H9 (cell line): Measurements from ENCODE around the gene SEMA6A. TPM values are rescaled to one million over a fixed set of nuclear protein-coding genes. Genes with fewer than 3 reads are reported as not detected.

Source experiments
- DNase-seq: peaks from one replicate; pipeline ENCODE4 v3.0.0-alpha.2; 2017
- H2AFZ ChIP-seq: one replicate; pipeline ENCODE4 v1.6.1; 2013; ENCODE audit warnings: mild to moderate bottlenecking, low read length, control low read depth, moderate library complexity
- H2AK5ac ChIP-seq: 2 replicates; pipeline ENCODE4 v1.6.1; 2013; ENCODE audit warnings: low read length, control low read depth, mixed read lengths; ENCODE audit not compliant: insufficient read length
- H2BK120ac ChIP-seq: one replicate; pipeline ENCODE4 v1.6.1; 2013; ENCODE audit warnings: low read depth, mild to moderate bottlenecking, low read length, control low read depth, inconsistent platforms; ENCODE audit not compliant: poor library complexity, severe bottlenecking
- H2BK12ac ChIP-seq: 2 replicates; pipeline ENCODE4 v1.6.1; 2013; ENCODE audit warnings: low read length, control low read depth, mixed read lengths, low read depth; ENCODE audit not compliant: insufficient read length
- H2BK15ac ChIP-seq: 2 replicates; pipeline ENCODE4 v1.6.1; 2013; ENCODE audit warnings: low read depth, low read length, control low read depth
- H2BK20ac ChIP-seq: one replicate; pipeline ENCODE4 v1.6.1; 2013; ENCODE audit warnings: low read depth, mild to moderate bottlenecking, low read length, control low read depth, inconsistent platforms; ENCODE audit not compliant: poor library complexity, severe bottlenecking
- H2BK5ac ChIP-seq: 2 replicates; pipeline ENCODE4 v1.6.1; 2013; ENCODE audit warnings: low read length, control low read depth, mixed read lengths; ENCODE audit not compliant: insufficient read length
- H3K14ac ChIP-seq: 2 replicates; pipeline ENCODE4 v1.6.1; 2013; ENCODE audit warnings: low read length, control low read depth; ENCODE audit not compliant: insufficient read depth
- H3K18ac ChIP-seq: 2 replicates; pipeline ENCODE4 v1.6.1; 2013; ENCODE audit warnings: low read depth, mild to moderate bottlenecking, mixed read lengths, low read length, control low read depth; ENCODE audit not compliant: insufficient read length
- H3K23ac ChIP-seq: 2 replicates; pipeline ENCODE4 v1.6.1; 2013; ENCODE audit warnings: low read length, control low read depth, mixed read lengths, low read depth; ENCODE audit not compliant: insufficient read length
- H3K23me2 ChIP-seq: 2 replicates; pipeline ENCODE4 v1.6.1; 2013; ENCODE audit warnings: low read depth, mild to moderate bottlenecking, mixed read lengths, low read length, control low read depth; ENCODE audit not compliant: insufficient read length, poor library complexity, severe bottlenecking
- H3K27ac ChIP-seq: 2 replicates; pipeline ENCODE4 v1.5.1; 2013; ENCODE audit warnings: low read length, control low read depth, mixed read lengths, low read depth; ENCODE audit not compliant: insufficient read length
- H3K27me3 ChIP-seq: 2 replicates; pipeline ENCODE4 v1.6.1; 2013; ENCODE audit warnings: low read length, control low read depth, inconsistent platforms; ENCODE audit not compliant: insufficient read depth
- H3K4ac ChIP-seq: 2 replicates; pipeline ENCODE4 v1.6.1; 2013; ENCODE audit warnings: low read depth, mild to moderate bottlenecking, control low read depth, inconsistent platforms, low read length, moderate library complexity
- H3K4me1 ChIP-seq: 2 replicates; pipeline ENCODE4 v1.6.1; 2013; ENCODE audit warnings: low read length, control low read depth, inconsistent platforms; ENCODE audit not compliant: insufficient read depth
- H3K4me2 ChIP-seq: 2 replicates; pipeline ENCODE4 v1.6.1; 2013; ENCODE audit warnings: low read length, control low read depth, mixed read lengths; ENCODE audit not compliant: insufficient read length, insufficient read depth
- H3K56ac ChIP-seq: 2 replicates; pipeline ENCODE4 v1.6.1; 2013; ENCODE audit warnings: low read depth, mild to moderate bottlenecking, mixed read lengths, low read length, control low read depth; ENCODE audit not compliant: insufficient read length
- H3K79me1 ChIP-seq: 2 replicates; pipeline ENCODE4 v1.6.1; 2013; ENCODE audit warnings: low read depth, mild to moderate bottlenecking, moderate library complexity, low read length, control low read depth, inconsistent platforms; ENCODE audit not compliant: insufficient read depth, poor library complexity, severe bottlenecking
- H3K79me2 ChIP-seq: 2 replicates; pipeline ENCODE4 v1.6.1; 2013; ENCODE audit warnings: low read length, control low read depth, inconsistent platforms; ENCODE audit not compliant: insufficient read depth
- H3K9ac ChIP-seq: 2 replicates; pipeline ENCODE4 v1.6.1; 2013; ENCODE audit warnings: low read length, control low read depth, mixed read lengths; ENCODE audit not compliant: insufficient read length; ENCODE audit errors: extremely low read depth
- H3K9me3 ChIP-seq: one replicate; pipeline ENCODE4 v1.6.1; 2013; ENCODE audit warnings: low read depth, low read length, inconsistent platforms; ENCODE audit not compliant: control insufficient read depth
- H3T11ph ChIP-seq: one replicate; pipeline ENCODE4 v1.6.1; 2013; ENCODE audit warnings: mild to moderate bottlenecking, low read length, control low read depth, inconsistent platforms
- H4K20me1 ChIP-seq: one replicate; pipeline ENCODE4 v1.6.1; 2013; ENCODE audit not compliant: control insufficient read depth, insufficient read length, insufficient read depth
- H4K5ac ChIP-seq: 2 replicates; pipeline ENCODE4 v1.6.1; 2013; ENCODE audit warnings: low read depth, mild to moderate bottlenecking, mixed read lengths, low read length, control low read depth; ENCODE audit not compliant: insufficient read length
- H4K8ac ChIP-seq: replicated peaks from 2 replicates; pipeline ENCODE4 v1.6.1; 2013; ENCODE audit warnings: low read length, control low read depth, mixed read lengths, low read depth; ENCODE audit not compliant: insufficient read length
- H4K91ac ChIP-seq: 2 replicates; pipeline ENCODE4 v1.6.1; 2013; ENCODE audit warnings: low read depth, mild to moderate bottlenecking, moderate library complexity, mixed read lengths, low read length, control low read depth; ENCODE audit not compliant: insufficient read length
- H3K27ac Mint-ChIP-seq, 3 experiments: 2 replicates in 2 of 3; 3 replicates in 1 of 3; pipeline ENCODE4 v1.8.0; 2020 to 2021; ENCODE audit warnings: mixed read lengths in 3 of 3, mild to moderate bottlenecking in 1 of 3, moderate library complexity in 1 of 3
- H3K27me3 Mint-ChIP-seq: 2 replicates; pipeline ENCODE4 v1.8.0; 2021; ENCODE audit warnings: low read depth, mild to moderate bottlenecking, moderate library complexity, mixed read lengths
- H3K36me3 Mint-ChIP-seq, 3 experiments: 2 replicates in 2 of 3; 3 replicates in 1 of 3; pipeline ENCODE4 v1.8.0; 2020 to 2021; ENCODE audit warnings: low read depth in 3 of 3, mixed read lengths in 3 of 3; ENCODE audit not compliant: insufficient read depth in 1 of 3
- H3K4me1 Mint-ChIP-seq, 2 experiments: 2 replicates each; pipeline ENCODE4 v1.8.0; 2020; ENCODE audit warnings: mixed read lengths in 2 of 2
- H3K4me3 Mint-ChIP-seq, 2 experiments: 2 replicates in 1 of 2; 3 replicates in 1 of 2; pipeline ENCODE4 v1.8.0; 2020 to 2021; ENCODE audit warnings: mild to moderate bottlenecking in 2 of 2, mixed read lengths in 2 of 2, moderate library complexity in 1 of 2
- H3K9me3 Mint-ChIP-seq, 2 experiments: 2 replicates in 1 of 2; 3 replicates in 1 of 2; pipeline ENCODE4 v1.8.0; 2020; ENCODE audit warnings: mild to moderate bottlenecking in 2 of 2, mixed read lengths in 2 of 2, moderate library complexity in 1 of 2
- WGBS: extraction: QIAGEN DNeasy Blood & Tissue Kit; methylation state at CpG from one replicate; pipeline ENCODE4 v1.1.7; 2013; ENCODE audit warnings: missing lambda C conversion rate, low lambda C conversion rate, mixed read lengths; ENCODE audit not compliant: insufficient read length; ENCODE audit errors: extremely low coverage; 5-methylcytosine and 5-hydroxymethylcytosine counted together
- total RNA-seq: library from RNA; stranded (reverse); gene quantifications from 2 replicates; pipeline ENCODE4 v1.2.1, GENCODE V29; 2021
- TF ChIP-seq, protein P1 (sequence below): fragments of 200-600 bp; sonication (generic); conservative IDR thresholded peaks from 3 replicates; pipeline ENCODE4 v1.8.0; 2021; ENCODE audit warnings: antibody characterized with exemption, mild to moderate bottlenecking

Gene SEMA6A
- total RNA-seq, 1 experiment from 2014 or later: 354 TPM

DNA sequence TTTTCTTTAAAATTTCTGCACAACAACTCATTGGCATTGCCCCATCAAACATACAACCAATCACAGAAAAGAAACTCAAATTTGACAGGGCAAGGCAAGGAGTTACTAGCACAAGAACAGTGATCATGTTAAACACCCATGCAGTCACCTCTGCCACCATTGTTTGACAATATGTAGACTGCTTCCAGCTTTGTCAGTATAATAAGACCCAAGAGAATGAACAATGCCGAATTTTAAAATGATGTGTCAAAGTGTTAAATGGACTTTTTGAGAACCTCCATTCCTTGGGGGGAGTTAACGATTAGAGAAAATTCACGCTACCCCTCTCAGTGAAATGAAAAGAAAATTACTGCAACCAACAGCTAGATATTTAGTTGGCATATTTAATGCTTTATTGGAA lies 109.2 kb downstream of the SEMA6A start:
- Histone ChIP-seq H2BK20ac (no peak overlapping the region), H4K20me1 (no peaks in the 10 kb centered on the region), H3K4ac (no peak overlapping the region), H3K27ac (no peak overlapping the region), H4K91ac (no peak overlapping the region), H3K23me2 (no peaks in the 10 kb centered on the region), H3K9ac (no peak overlapping the region), H3K79me1 (no peaks in the 10 kb centered on the region), H3K4me1 (no peaks in the 10 kb centered on the region; the same call in 1 of the 2 replicates), H3K4me2 (no peak overlapping the region), H2BK5ac (no peak overlapping the region), H4K5ac (no peak overlapping the region), H3K56ac (no peak overlapping the region), H3K18ac (no peak overlapping the region), H2BK12ac (no peak overlapping the region), H2AK5ac (no peak overlapping the region), H3K27me3 (no peaks in the 10 kb centered on the region), H3K79me2 (no peaks in the 10 kb centered on the region), H4K8ac (no peak overlapping the region), H2AFZ (no peak overlapping the region), H3K23ac (no peak overlapping the region), H3T11ph (no peak overlapping the region), H2BK15ac (no peak overlapping the region), H2BK120ac (no peak overlapping the region), H3K14ac (no peak overlapping the region), H3K9me3 (no peaks in the 10 kb centered on the region)
- peaks cover 16 to 17% of the 10 kb centered on the region in 2 experiments; a peak in 3 of 4 replicates for H3K4me1 Mint-ChIP-seq
- H3K4me3 Mint-ChIP-seq: no peak overlapping the region
- TF ChIP-seq, protein P1, sequence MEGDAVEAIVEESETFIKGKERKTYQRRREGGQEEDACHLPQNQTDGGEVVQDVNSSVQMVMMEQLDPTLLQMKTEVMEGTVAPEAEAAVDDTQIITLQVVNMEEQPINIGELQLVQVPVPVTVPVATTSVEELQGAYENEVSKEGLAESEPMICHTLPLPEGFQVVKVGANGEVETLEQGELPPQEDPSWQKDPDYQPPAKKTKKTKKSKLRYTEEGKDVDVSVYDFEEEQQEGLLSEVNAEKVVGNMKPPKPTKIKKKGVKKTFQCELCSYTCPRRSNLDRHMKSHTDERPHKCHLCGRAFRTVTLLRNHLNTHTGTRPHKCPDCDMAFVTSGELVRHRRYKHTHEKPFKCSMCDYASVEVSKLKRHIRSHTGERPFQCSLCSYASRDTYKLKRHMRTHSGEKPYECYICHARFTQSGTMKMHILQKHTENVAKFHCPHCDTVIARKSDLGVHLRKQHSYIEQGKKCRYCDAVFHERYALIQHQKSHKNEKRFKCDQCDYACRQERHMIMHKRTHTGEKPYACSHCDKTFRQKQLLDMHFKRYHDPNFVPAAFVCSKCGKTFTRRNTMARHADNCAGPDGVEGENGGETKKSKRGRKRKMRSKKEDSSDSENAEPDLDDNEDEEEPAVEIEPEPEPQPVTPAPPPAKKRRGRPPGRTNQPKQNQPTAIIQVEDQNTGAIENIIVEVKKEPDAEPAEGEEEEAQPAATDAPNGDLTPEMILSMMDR: no peak
- H3K27me3 Mint-ChIP-seq: no peaks in the 10 kb centered on the region
- no CpG with 5 or more reads among the region's 3 CpGs for WGBS
- no peak overlapping the region for H3K27ac Mint-ChIP-seq
- no peak for DNase-seq
- H3K36me3 Mint-ChIP-seq: peaks cover 47 to 92% (median 79%) of the 10 kb centered on the region in 3 experiments; a peak in 6 of 7 replicates
- H3K9me3 Mint-ChIP-seq: no peaks in the 10 kb centered on the region
